ENCODE data around the gene NTN3.

The NTN3 gene

DNA sequence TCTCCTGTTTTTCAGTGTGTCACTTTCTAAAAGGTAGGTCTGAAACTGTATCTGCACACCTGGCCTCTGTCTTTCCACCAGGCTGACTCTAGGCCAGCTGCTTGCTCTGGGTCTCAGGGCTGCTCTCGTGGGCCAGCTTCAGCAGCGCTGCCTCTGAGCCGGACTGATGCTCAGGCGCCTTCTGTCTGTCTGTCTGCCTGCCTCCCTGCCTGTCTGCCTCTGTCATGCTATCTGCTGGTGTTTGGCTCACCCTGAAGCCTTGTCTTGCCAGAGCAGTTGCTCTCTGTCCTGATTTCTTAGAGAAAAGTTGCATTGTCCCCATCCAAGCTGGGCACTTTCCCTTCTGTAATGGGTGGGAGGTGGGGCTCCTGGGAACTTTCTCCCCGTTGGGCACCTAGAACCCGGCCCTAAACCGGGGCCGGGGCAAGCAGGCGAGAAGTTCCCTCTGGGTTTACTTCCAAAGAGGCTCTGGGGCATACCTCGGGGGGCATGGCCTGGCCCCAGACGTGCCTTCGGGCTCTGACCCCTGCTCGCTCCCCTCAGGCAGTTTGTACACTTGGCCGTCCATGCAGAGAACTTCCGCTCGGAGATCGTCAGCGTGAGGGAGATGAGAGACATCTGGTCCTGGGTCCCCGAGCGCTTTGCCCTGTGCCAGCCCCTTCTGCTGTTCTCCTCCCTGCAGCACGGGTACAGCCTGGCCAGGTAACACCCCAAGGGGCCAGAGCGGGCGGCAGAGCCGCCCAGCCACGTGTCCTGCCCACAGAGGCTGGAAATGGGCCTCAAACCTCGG, 26.8 kb downstream of the NTN3 start:
- no peak for DNase-seq

DNA sequence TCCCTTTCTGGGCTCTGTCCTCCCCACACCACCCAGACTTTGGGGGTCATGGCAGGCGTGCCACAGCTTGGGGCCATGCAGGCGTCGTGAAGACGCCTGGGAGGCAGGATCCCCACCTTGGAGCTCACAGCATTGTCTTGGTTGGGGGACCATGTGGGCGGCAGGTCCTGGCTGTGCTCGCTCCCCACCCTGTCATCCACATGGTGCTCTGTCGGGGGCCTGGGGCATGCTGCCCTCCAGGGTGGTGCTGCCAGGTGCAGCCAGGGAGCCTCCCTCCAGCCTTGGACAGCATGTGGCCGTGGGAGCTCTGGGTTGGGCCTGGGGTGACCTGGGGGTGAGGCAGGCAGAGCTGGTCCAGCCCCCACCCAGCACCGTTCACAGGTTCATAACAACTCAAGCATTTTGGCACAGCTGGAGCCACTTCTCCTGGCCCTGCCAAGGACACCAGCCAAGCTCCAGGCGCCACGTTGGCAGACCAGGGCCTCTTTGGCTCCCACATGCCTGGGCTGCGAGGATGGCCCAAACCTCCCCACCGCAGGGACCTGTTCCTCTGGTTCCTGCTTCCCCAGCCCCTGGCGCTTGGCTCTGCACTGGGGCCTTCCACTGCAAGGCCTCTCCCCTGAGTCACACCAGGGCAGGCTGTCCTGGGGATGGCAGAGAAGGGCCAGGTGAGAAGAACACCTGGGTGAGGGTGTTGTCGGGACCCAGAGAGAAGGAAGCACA, 27.6 kb downstream of the NTN3 start:
- no peak for DNase-seq

DNA sequence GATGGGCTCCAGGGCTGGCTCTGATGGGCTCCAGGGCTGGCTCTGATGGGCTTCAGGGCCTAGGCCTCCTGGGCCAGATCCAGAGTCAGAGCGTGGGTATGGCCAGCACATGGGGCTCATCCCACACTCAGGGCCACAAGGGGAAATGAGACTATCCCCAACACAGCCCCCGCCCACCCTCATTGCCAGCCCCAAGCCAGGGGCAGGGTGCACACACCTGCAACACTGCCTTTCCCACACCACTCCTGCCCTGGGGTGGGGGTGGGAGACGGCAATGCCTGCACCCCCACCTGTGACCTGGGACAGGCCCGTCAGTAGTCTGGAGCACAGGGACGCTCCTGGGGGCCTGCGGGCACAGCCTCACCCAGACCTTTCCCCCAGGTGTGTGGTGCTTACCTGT, 28.4 kb downstream of the NTN3 start:
- DNase-seq: no peak

GRCh38 chr16:2499890-2500429, 28.9 kb downstream of the NTN3 start:
- no peak for DNase-seq

GRCh38 chr16:2500430-2500917, 29.4 kb downstream of the NTN3 start:
- no peak for DNase-seq

GRCh38 chr16:2500918-2501750, 30.0 kb downstream of the NTN3 start:
- DNase-seq: peak; percentile 87 to 92 (median 91)

DNA sequence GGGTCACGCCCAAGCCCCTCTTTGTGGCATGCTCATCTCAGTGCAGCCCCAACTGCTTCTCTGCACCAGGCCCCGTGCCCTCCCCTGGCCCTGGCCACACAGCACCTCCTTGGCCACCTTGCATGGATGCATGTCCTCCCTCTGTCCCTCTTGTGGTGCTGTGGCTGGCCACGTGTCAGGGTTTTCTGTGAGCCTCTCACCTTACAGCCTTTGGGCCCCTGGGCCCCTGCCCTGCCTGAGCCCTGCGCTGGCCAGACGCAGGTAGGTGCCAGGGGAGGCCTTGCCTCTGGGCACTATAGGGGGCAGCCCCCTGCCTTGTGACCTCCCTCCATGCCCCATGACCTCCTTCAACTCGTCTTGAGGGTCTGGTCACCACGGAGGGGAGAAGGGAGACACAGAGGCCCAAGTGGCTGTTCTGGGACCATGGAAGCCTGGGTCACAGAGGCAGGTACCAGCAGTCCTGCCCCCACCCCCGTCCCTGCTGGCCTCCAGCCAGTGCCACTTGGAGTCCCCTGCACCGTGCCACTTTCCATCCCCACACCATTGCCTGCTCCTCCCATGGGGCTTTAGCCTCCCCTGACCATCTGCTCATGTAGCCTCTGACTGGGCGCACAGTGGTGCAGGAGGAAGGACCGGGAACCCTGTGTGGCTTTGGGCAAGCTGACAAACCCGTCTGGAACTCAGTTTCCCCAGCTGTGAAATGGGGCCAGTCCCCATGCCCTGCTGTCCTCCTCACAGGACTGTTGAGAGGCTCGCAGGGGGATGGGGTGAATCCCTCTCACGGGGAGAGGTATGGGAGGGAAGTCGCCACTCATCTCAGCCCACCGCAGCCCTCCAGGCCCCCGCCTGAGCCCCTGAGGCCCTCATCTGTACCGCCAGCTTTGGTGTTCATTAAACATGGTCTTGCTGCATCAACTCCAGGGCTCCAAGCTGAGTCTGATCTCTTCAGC, 31.1 kb downstream of the NTN3 start:
- no peak for DNase-seq

GRCh38 chr16:2505695-2506094, 34.6 kb downstream of the NTN3 start:
- no peak for DNase-seq

GRCh38 chr16:2507052-2507659, 36.1 kb downstream of the NTN3 start:
- peak; percentile 70 to 82 (median 71) for DNase-seq

- peak; percentile 80 to 84 (median 83) for DNase-seq
Measured at GRCh38 chr16:2507665-2508064, 36.6 kb downstream of the NTN3 start.

- no peak for DNase-seq
Measured at GRCh38 chr16:2508722-2509400, 37.8 kb downstream of the NTN3 start.

DNA sequence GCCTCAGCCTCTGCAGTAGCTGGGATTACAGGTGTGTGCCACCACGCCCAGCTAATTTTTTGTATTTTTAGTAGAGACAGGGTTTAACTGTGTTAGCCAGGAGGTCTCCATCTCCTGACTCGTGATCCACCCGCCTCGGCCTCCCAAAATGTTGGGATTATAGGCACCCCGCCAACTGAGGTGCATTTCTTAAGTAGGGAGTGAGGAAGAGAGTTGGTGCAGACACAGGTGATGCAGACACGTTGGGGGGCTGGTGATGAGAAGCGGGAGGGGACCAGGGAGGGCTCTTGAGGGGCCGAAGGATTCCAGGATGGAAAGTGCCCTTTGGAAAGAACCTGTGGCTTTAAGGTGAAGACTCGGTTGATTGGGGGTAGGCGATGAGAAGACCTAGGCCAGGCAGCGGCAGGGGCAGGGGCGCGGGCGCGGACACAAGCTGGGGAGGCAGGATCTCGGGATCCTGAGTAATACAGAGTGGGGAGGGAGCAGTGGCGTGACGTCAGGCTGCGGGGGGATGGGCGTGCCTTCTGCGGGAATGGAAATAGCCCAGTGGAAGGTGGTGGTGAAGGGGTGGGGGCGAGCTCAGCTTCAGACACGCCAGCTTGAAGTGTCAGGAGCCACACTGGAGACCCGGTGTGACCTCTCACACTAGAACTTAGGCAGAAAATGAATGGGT, 40.2 kb downstream of the NTN3 start:
- peak; percentile 46 to 76 (median 54) for DNase-seq

GRCh38 chr16:2511996-2512734, 41.1 kb downstream of the NTN3 start:
- no peak for DNase-seq

- DNase-seq: no peak
Measured at GRCh38 chr16:2512735-2513404, 41.8 kb downstream of the NTN3 start.

- DNase-seq: peak; percentile 94 to 97 (median 96)
Measured at GRCh38 chr16:2513405-2514332, 42.6 kb downstream of the NTN3 start, which contains the start of gene ATP6V0C. Gene ATP6V0C (plus strand): TSS chr16:2513952. CDS start chr16:2514104, 152 bp downstream.

DNA sequence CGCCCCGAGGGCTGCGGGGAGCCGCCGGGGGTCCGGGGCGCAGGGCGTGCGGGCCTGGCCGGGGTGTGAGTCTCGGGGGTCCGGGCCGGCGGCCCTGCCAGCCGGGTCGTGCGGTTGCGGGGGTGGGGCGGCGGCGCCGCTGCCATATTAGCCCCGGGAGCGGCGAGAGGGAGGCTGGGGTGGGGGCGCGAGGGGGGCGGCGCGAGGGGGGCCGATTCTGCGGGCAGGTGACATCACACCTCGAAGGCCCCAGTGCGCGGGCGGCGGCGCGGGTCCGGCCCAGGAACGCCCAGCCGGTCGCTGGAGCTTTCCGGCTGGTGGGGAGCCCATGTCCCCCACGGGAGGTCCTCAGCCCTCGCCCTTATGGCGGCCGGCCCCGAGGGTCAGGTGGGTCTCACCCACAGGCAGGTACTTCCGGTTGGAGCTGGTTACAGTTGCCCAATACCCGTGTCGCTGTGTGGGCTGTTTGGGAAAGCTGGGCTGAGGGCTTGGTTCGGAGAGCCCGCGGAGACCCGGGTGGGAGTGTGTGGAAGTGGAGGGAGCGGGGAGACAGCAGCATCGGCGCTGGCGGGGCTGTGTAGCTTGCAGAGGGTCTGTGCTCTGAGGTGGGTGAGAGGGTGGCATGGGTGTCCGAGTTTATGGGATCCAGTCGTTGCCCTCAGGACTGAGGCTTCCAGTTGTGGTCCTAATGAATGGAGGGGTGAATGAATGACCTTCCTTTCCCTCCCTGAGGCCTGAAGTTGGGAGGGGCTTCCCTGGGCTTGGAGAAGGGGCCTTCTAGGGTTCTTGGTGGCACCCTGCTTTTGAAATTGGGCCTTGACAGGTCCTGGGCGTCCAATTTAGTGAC, 43.5 kb downstream of the NTN3 start:
- DNase-seq: peak; percentile 31 to 55 (median 48)
